HEK293T (cell line): ENCODE results near the gene VPS16.

Experiments used
- CTCF ChIA-PET: fragments of 350-600 bp; formaldehyde crosslinking; extraction: SDS; loops from one replicate; lab custom pipeline; 2021; ENCODE audit warnings: antibody characterized with exemption, inconsistent platforms; lab: Yijun Ruan, JAX
- POLR2A ChIA-PET: fragments of 350-600 bp; formaldehyde crosslinking; extraction: SDS; loops from one replicate; lab custom pipeline; 2020; ENCODE audit warnings: antibody characterized with exemption, inconsistent platforms; lab: Yijun Ruan, JAX
- DNase-seq: peaks from one replicate; pipeline ENCODE4 v3.0.0; 2012; ENCODE audit warnings: mixed read lengths; ENCODE audit errors: extremely low spot score
- ARNT ChIP-seq: fragments of 450-650 bp; IDR thresholded peaks from 2 replicates; pipeline ENCODE4 v1.6.1; 2017; ENCODE audit warnings: mild to moderate bottlenecking
- BHLHE40 ChIP-seq: fragments of 450-650 bp; IDR thresholded peaks from 2 replicates; pipeline ENCODE4 v1.6.1; 2016; ENCODE audit warnings: mild to moderate bottlenecking, moderate library complexity, borderline replicate concordance
- CTBP1 ChIP-seq: fragments of 450-650 bp; IDR thresholded peaks from 2 replicates; pipeline ENCODE4 v1.6.1; 2016; ENCODE audit warnings: borderline replicate concordance
- ELF4 ChIP-seq: fragments of 450-650 bp; IDR thresholded peaks from 2 replicates; pipeline ENCODE4 v1.6.1; 2017; ENCODE audit warnings: antibody characterized with exemption
- FOXA1 ChIP-seq: fragments of 450-650 bp; IDR thresholded peaks from 2 replicates; pipeline ENCODE4 v1.6.1; 2016; ENCODE audit warnings: mild to moderate bottlenecking
- FOXK2 ChIP-seq: fragments of 450-650 bp; IDR thresholded peaks from 2 replicates; pipeline ENCODE4 v1.6.1; 2016; ENCODE audit warnings: mild to moderate bottlenecking
- FOXM1 ChIP-seq: fragments of 450-650 bp; IDR thresholded peaks from 2 replicates; pipeline ENCODE4 v1.6.1; 2017; ENCODE audit warnings: mild to moderate bottlenecking, borderline replicate concordance
- HDGF ChIP-seq: fragments of 450-650 bp; IDR thresholded peaks from 2 replicates; pipeline ENCODE4 v1.6.1; 2017; ENCODE audit warnings: antibody characterized with exemption, borderline replicate concordance
- L3MBTL2 ChIP-seq: fragments of 450-650 bp; conservative IDR thresholded peaks from 2 replicates; pipeline ENCODE4 v1.6.1; 2016; ENCODE audit warnings: mild to moderate bottlenecking
- LEF1 ChIP-seq: fragments of 450-650 bp; IDR thresholded peaks from 2 replicates; pipeline ENCODE4 v1.6.1; 2017; ENCODE audit warnings: mild to moderate bottlenecking, borderline replicate concordance
- NFRKB ChIP-seq: fragments of 450-650 bp; IDR thresholded peaks from 2 replicates; pipeline ENCODE4 v1.6.1; 2016; ENCODE audit warnings: mild to moderate bottlenecking, moderate library complexity
- SP1 ChIP-seq: fragments of 450-650 bp; IDR thresholded peaks from 2 replicates; pipeline ENCODE4 v1.6.1; 2017
- SUZ12 ChIP-seq: fragments of 450-650 bp; IDR thresholded peaks from 2 replicates; pipeline ENCODE4 v1.6.1; 2016; ENCODE audit warnings: mild to moderate bottlenecking
- TARDBP ChIP-seq: fragments of 450-650 bp; IDR thresholded peaks from 2 replicates; pipeline ENCODE4 v1.6.1; 2016
- ZNF384 ChIP-seq: fragments of 450-650 bp; IDR thresholded peaks from 2 replicates; pipeline ENCODE4 v1.6.1; 2016
- TF ChIP-seq, protein P1 (sequence below): fragments of 450-650 bp; IDR thresholded peaks from 2 replicates; pipeline ENCODE4 v1.6.1; 2016

VPS16 gene

DNA sequence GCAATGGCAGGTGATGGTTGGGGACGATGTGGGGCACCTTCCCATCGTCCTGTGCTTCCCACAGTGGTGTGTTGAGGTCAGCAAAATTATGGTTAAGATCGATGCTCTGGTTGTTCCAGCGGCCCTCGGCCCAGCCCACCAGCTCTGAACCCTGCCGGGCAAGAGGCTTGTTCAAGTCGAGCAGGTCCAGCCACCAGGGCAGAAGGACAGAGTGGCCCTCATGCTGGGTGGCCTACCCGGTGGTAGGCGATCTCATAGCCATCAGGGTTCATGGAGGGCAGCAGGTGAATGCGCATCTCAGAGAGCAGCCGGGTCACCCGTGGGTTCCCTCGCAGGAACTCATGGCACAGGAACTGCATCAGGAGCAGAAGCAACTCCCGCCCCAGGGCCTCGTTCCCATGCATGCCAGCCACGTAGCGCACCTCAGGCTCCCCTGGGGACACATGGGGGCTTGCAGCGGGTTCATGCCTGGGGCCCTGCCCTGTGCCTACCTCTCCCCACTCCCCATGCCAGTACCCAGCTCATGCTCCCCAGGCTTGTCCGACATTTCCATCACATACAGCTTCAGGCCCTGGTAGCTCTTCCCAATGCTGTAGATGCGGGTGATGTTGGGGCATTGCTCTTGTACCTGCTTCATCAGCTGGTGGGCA lies 44.4 kb upstream of the VPS16 start:
- ChIA-PET POLR2A (no interaction called here), CTCF (interaction anchor here (0.6 kb wide), 1 partner anchor 1293 kb away, joined by 3 read pairs; no protein-coding TSS in a partner anchor)
- DNase-seq: no peak
- TF ChIP-seq ZNF384 (no peak), NFRKB (no peak), SP1 (no peak), ELF4 (no peak)

DNA sequence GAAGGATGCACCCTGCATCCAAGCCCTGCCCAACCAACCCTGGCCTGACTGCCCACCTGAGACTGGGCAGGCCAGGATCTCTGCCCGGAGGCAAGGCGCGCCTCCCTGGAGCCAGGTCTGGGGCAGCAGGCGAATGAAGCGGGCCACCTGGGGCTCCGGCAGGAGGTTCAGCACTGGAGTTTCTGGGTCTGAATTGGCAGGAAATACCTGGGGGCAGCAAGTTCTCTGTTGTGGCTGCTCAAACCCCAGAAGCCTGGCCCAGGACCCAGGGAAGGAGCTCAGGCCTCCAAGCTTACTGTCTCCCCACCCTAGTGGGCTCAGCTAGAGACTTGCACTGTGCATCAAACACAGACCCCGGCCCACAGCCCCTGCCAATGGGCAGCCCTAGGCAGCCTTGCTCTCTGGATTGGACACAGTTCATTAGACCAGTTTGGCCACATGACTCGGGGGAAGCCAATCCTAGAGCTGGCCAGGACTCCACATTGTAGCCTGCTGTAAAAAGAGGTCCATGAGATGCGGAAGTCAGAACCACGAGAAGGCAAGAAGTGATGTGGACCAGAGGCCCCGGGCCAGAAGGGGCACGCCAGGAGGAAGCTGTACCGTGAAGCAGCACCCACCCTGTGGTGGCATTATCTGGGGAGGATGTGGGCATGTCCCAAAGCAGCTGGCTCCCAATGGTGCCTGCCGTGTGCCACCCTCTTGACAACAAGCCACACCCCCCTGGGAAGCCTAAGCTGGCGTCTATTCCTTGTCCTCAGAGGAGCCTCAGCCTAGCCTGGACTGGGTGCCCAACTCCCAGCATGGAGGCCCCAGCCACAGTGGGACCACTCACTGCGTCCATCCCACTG lies 43.2 kb upstream of the VPS16 start:
- CTCF ChIA-PET: no interaction called here
- POLR2A ChIA-PET: interaction anchor here (0.5 kb wide), 1 partner anchor 9 kb away, joined by 3 read pairs; no protein-coding TSS in a partner anchor
- DNase-seq: no peak
- TF ChIP-seq SP1 (no peak), ARNT (no peak), CTBP1 (no peak), LEF1 (no peak), ZNF384 (no peak), FOXA1 (no peak), FOXM1 (no peak), SUZ12 (no peak), FOXK2 (no peak), HDGF (no peak), ELF4 (no peak), BHLHE40 (no peak), NFRKB (no peak), L3MBTL2 (no peak), TARDBP (no peak)
- TF ChIP-seq, protein P1, sequence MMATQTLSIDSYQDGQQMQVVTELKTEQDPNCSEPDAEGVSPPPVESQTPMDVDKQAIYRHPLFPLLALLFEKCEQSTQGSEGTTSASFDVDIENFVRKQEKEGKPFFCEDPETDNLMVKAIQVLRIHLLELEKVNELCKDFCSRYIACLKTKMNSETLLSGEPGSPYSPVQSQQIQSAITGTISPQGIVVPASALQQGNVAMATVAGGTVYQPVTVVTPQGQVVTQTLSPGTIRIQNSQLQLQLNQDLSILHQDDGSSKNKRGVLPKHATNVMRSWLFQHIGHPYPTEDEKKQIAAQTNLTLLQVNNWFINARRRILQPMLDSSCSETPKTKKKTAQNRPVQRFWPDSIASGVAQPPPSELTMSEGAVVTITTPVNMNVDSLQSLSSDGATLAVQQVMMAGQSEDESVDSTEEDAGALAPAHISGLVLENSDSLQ: no peak

DNA sequence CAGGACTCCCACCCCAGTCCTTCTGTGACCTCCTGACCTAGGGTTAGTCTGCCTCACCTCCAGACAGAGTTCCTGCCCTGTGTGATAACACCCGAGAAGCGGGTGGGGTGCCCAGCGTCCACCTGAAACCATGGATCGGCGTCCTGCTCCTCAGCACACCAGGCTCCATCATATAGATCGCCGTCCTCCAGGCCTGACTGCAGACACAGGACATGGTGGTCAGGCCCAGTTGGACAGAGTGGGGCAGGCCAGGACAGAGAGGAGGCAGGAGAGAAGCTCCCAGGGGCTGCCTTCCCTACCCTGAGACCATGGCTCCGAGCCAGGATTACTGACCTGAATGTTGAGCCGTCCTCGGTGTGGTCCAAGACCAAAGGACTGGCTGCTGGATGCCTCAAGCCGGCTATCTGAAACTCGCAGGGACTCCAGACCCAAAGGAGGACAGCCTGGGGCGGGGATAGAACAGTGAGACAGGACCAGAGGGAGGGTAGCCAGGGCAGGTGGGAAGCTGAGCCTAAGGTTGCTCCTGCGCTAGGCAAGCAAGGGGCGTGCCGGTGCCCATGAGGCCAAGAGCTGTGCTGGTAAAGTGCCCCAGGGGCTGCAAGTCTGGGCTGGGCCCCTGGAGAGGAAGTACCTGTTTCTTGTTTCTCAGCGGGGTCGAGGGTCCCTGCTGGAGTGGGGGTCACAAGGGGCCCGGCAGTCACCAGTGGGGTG lies 42.3 kb upstream of the VPS16 start:
- POLR2A ChIA-PET: no interaction called here
- TF ChIP-seq FOXK2 (no peak), SP1 (no peak), ZNF384 (no peak), LEF1 (no peak), SUZ12 (no peak), TARDBP (no peak), NFRKB (no peak), ARNT (no peak), L3MBTL2 (no peak)
- CTCF ChIA-PET: no interaction called here
- DNase-seq: no peak

DNA sequence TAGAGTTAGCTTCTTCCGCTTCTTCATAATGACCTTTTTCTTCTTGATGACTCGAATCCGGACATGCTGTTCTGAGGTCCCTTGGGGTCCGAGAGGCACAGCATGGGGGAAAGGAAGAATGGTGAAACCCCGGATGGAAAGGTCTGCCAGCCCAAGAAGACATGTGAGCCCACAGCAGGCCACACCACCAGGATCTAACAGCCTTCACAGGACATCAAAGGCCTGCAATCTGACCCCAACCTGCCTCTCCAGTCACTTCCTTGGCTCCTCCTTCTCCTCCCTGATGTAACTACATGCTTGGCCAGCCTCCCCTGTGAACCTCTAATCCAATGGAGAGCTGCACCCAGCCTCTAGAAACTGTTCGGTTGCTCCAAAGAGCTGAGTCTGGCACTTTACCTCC lies 41.7 kb upstream of the VPS16 start:
- CTCF ChIA-PET: no interaction called here
- POLR2A ChIA-PET: interaction anchor here (1.1 kb wide), 1 partner anchor 60 kb away, joined by 3 read pairs; no protein-coding TSS in a partner anchor
- TF ChIP-seq BHLHE40: no peak
- TF ChIP-seq, protein P1: no peak
- no peak for TF ChIP-seq FOXK2
- no peak for TF ChIP-seq FOXA1
- no peak for TF ChIP-seq SUZ12
- no peak for TF ChIP-seq CTBP1
- TF ChIP-seq ZNF384: no peak
- no peak for TF ChIP-seq SP1
- TF ChIP-seq TARDBP: no peak
- no peak for TF ChIP-seq ARNT
- no peak for TF ChIP-seq NFRKB
- TF ChIP-seq LEF1: no peak
- no peak for DNase-seq

DNA sequence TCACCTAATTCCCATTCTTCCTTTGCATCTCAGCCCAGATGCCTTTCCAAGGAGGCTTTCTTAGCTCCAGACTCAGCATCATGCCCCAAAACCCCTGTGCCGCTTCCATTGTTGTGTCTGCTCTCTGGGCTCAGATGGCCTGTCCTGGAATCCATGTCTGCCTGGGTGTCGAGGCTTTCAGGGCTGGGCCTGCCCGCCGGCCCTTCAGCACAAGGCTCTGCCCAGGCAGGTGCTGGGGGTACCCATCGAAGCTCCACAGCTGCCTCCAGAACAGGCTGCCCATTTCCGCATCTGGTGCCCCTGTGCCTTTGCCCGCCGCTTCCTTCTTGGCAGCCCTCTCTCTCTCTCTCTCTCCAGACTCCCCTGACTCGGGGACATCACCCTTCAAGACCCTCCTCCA lies 41.3 kb upstream of the VPS16 start:
- POLR2A ChIA-PET: interaction anchor here (1.1 kb wide), 1 partner anchor 59 kb away, joined by 3 read pairs; no protein-coding TSS in a partner anchor
- CTCF ChIA-PET: no interaction called here
- DNase-seq: no peak
- TF ChIP-seq ZNF384: no peak
- no peak for TF ChIP-seq ELF4
- TF ChIP-seq, protein P1: no peak
- TF ChIP-seq SP1: no peak
- no peak for TF ChIP-seq SUZ12
- no peak for TF ChIP-seq LEF1
- no peak for TF ChIP-seq FOXK2
- no peak for TF ChIP-seq L3MBTL2
- no peak for TF ChIP-seq BHLHE40
- no peak for TF ChIP-seq ARNT
- TF ChIP-seq FOXM1: no peak
- no peak for TF ChIP-seq CTBP1
- TF ChIP-seq NFRKB: no peak
